GM12878 (cell line): ENCODE data around the gene B9D2. TPM values are rescaled to one million over a fixed set of nuclear protein-coding genes. Genes with fewer than 3 reads are reported as not detected.

ENCODE experiments used
- ATAC-seq: fragments of 200-7000 bp; cut with Tn5 transposase; 3 replicates; pipeline ENCODE4 v1.9.1; 2020; ENCODE audit warnings: mild to moderate bottlenecking, moderate library complexity
- BruUV-seq: library from RNA; stranded (reverse); fragments of 400-500 nt; replicated peaks from 2 replicates; lab custom pipeline; 2021; lab: Mats Ljungman, UMichigan
- CTCF ChIA-PET: fragments of 300-600 bp; sonication (Branson Sonifier 250); formaldehyde crosslinking; extraction: SDS; loops from one replicate; lab custom pipeline; 2021; ENCODE audit warnings: inconsistent platforms; lab: Yijun Ruan, JAX
- POLR2A ChIA-PET: fragments of 350-600 bp; formaldehyde crosslinking; extraction: SDS; loops from one replicate; lab custom pipeline; 2021; ENCODE audit warnings: inconsistent platforms; lab: Charles Lee
- RAD21 ChIA-PET: fragments of 300-600 bp; sonication (Branson Sonifier 250); formaldehyde crosslinking; loops from one replicate; lab custom pipeline; 2023; ENCODE audit warnings: antibody characterized with exemption; ENCODE audit not compliant: unreplicated experiment; lab: Charles Lee
- SMC1A ChIA-PET: fragments of 300-600 bp; sonication (Branson Sonifier 250); formaldehyde crosslinking; loops from one replicate; lab custom pipeline; 2023; ENCODE audit not compliant: unreplicated experiment, uncharacterized antibody; lab: Charles Lee
- DNase-seq: peaks from one replicate; pipeline ENCODE4 v3.0.0-alpha.2; 2011; ENCODE audit warnings: low read depth, low spot score
- FAIRE-seq: peaks from 3 replicates; lab custom pipeline; 2011; peaks lifted over from hg19 to GRCh38; lab: Jason Lieb, UNC
- H2AFZ ChIP-seq: 2 replicates; pipeline ENCODE4 v1.6.0; 2011; ENCODE audit warnings: low read depth, low read length, control low read depth; ENCODE audit not compliant: control insufficient read depth
- H3K27ac ChIP-seq: 2 replicates; pipeline ENCODE4 v1.5.1; 2011; ENCODE audit warnings: control low read depth; ENCODE audit not compliant: control insufficient read depth, insufficient read depth
- H3K27me3 ChIP-seq, 2 experiments: replicated peaks in 1 of 2; 2 replicates each; pipeline versions ENCODE4 v1.6.0 to v1.6.1; 2011; ENCODE audit warnings: low read length in 1 of 2; ENCODE audit not compliant: control insufficient read depth in 2 of 2, insufficient read depth in 2 of 2
- H3K36me3 ChIP-seq, 2 experiments: 2 replicates each; pipeline ENCODE4 v1.5.1; 2011; ENCODE audit warnings: low read length in 1 of 2; ENCODE audit not compliant: control insufficient read depth in 2 of 2, insufficient read depth in 2 of 2
- H3K4me1 ChIP-seq: 2 replicates; pipeline ENCODE4 v1.6.1; 2011; ENCODE audit warnings: mild to moderate bottlenecking, low read length, moderate library complexity, mixed read lengths; ENCODE audit not compliant: control insufficient read depth, insufficient read depth
- H3K4me2 ChIP-seq: 2 replicates; pipeline ENCODE4 v1.6.0; 2011; ENCODE audit warnings: control low read depth; ENCODE audit not compliant: control insufficient read depth, insufficient read depth
- H3K4me3 ChIP-seq: fragments of 200-600 bp; sonication (generic); 2 replicates; pipeline ENCODE4 v1.5.1; 2016
- H3K79me2 ChIP-seq: 2 replicates; pipeline ENCODE4 v1.6.0; 2011; ENCODE audit warnings: low read length; ENCODE audit not compliant: control insufficient read depth, insufficient read depth
- H3K9ac ChIP-seq: 2 replicates; pipeline ENCODE4 v1.8.0; 2011; ENCODE audit warnings: low read length, control low read depth, mixed read lengths; ENCODE audit not compliant: control insufficient read depth, insufficient read depth
- H3K9me3 ChIP-seq: replicated peaks from 3 replicates; pipeline ENCODE4 v1.5.1; 2011; ENCODE audit warnings: mild to moderate bottlenecking, low read length; ENCODE audit not compliant: control insufficient read depth, insufficient read depth
- H4K20me1 ChIP-seq: 2 replicates; pipeline ENCODE4 v1.6.0; 2011; ENCODE audit not compliant: control insufficient read depth, insufficient read depth
- CEBPB ChIP-seq, 2 experiments: fragments of 150-350 bp in 1 of 2; IDR thresholded peaks; 2 replicates each; pipeline ENCODE4 v1.6.1; 2012 to 2014; ENCODE audit warnings: low read depth in 2 of 2, low read length in 2 of 2, borderline replicate concordance in 1 of 2, inconsistent platforms in 1 of 2
- GATAD2B ChIP-seq: fragments of 450-650 bp; conservative IDR thresholded peaks from 2 replicates; pipeline ENCODE4 v1.6.1; 2017; ENCODE audit warnings: low read depth, mild to moderate bottlenecking, moderate library complexity
- NR2C2 ChIP-seq: IDR thresholded peaks from 2 replicates; pipeline ENCODE4 v1.6.1; 2011; ENCODE audit warnings: borderline replicate concordance, low read depth; ENCODE audit not compliant: control insufficient read depth, insufficient read length
- NR2F1 ChIP-seq: fragments of 450-650 bp; conservative IDR thresholded peaks from 2 replicates; pipeline ENCODE4 v1.6.1; 2017; ENCODE audit warnings: mild to moderate bottlenecking
- POLR2AphosphoS5 ChIP-seq: IDR thresholded peaks from 2 replicates; pipeline ENCODE4 v1.6.1; 2011; ENCODE audit warnings: mild to moderate bottlenecking, low read length, inconsistent platforms
- SMARCA5 ChIP-seq: fragments of 450-650 bp; IDR thresholded peaks from 2 replicates; pipeline ENCODE4 v1.6.1; 2017; ENCODE audit warnings: mild to moderate bottlenecking
- SPI1 ChIP-seq: IDR thresholded peaks from 2 replicates; pipeline ENCODE4 v1.6.1; 2011; ENCODE audit warnings: low read depth, mild to moderate bottlenecking, low read length, moderate library complexity, borderline replicate concordance; ENCODE audit not compliant: insufficient read depth
- TBL1XR1 ChIP-seq: IDR thresholded peaks from 2 replicates; pipeline ENCODE4 v1.6.1; 2012; ENCODE audit warnings: low read depth, low read length, improper control_type of control experiment
- ZNF207 ChIP-seq: fragments of 450-650 bp; IDR thresholded peaks from 2 replicates; pipeline ENCODE4 v1.6.1; 2014; ENCODE audit warnings: antibody characterized with exemption, mild to moderate bottlenecking, borderline replicate concordance
- WGBS: methylation state at CpG from one replicate; pipeline ENCODE4 v1.1.6; 2016; ENCODE audit warnings: low lambda C conversion rate; ENCODE audit not compliant: insufficient replicate concordance, insufficient coverage; ENCODE audit errors: missing lambda C conversion rate; 5-methylcytosine and 5-hydroxymethylcytosine counted together
- in situ Hi-C: fragments of 300-500 bp; cut with MboI; formaldehyde crosslinking; loops from 9 replicates; pipeline ENCODE4 v1.14.3; 2018; ENCODE audit warnings: mixed read lengths
- intact Hi-C: fragments of 100-400 bp; cut with micrococcal nuclease; formaldehyde crosslinking; loops from one replicate; pipeline ENCODE4 v1.14.2; 2022; ENCODE audit not compliant: unreplicated experiment
- polyA plus RNA-seq, 11 experiments: library from polyadenylated mRNA; depleted of rRNA in 4 of 11; unstranded in 6 of 11; stranded (reverse) in 5 of 11; fragments of >200 nt; fragmentation: Nextera tagmentation in 4 of 11; fragmentation: Illumina TruSeq in 1 of 11; extraction: Ambion mirVana in 4 of 11; extraction: Trizol in 1 of 11; gene quantifications; 1 replicate in 1 of 11; 2 replicates in 10 of 11; pipeline versions ENCODE4 v1.2.1 to v1.2.3, GENCODE V29; 2011 to 2016; ENCODE audit warnings: inconsistent platforms in 2 of 11, missing spikeins in 2 of 11, low read depth in 1 of 11
- total RNA-seq, 4 experiments: library from RNA; depleted of rRNA in 3 of 4; stranded (reverse); fragments of >200 nt in 3 of 4; fragmentation: Illumina TruSeq in 1 of 4; extraction: Trizol in 1 of 4; gene quantifications; 2 replicates each; pipeline versions ENCODE4 v1.2.1 to v1.2.3, GENCODE V29; 2013 to 2021
- TF ChIP-seq, protein P1 (sequence below): fragments of 450-650 bp; IDR thresholded peaks from 2 replicates; pipeline ENCODE4 v1.6.1; 2014; ENCODE audit warnings: mild to moderate bottlenecking
- TF ChIP-seq, protein P2 (sequence below): IDR thresholded peaks from 2 replicates; pipeline ENCODE4 v1.6.1; 2012; ENCODE audit warnings: low read depth, low read length, improper control_type of control experiment
- TF ChIP-seq, protein P3 (sequence below): IDR thresholded peaks from 2 replicates; pipeline ENCODE4 v1.6.1; 2011; ENCODE audit warnings: low read depth, low read length, improper control_type of control experiment, borderline replicate concordance
- TF ChIP-seq, protein P4 (sequence below): fragments of 150-350 bp; IDR thresholded peaks from 2 replicates; pipeline ENCODE4 v1.6.1; 2014; ENCODE audit warnings: mild to moderate bottlenecking, low read depth, low read length
- TF ChIP-seq, protein P5 (sequence below): fragments of 450-650 bp; IDR thresholded peaks from 2 replicates; pipeline ENCODE4 v1.6.1; 2018; ENCODE audit warnings: borderline replicate concordance, mild to moderate bottlenecking; ENCODE audit not compliant: partially characterized antibody

The B9D2 gene
- total and polyA plus RNA-seq, 10 of the 15 experiments (the other 5 are each of a cell fraction or from before 2014, with no cell fraction given): 2.4 to 12.4 (median 5.0) TPM

DNA sequence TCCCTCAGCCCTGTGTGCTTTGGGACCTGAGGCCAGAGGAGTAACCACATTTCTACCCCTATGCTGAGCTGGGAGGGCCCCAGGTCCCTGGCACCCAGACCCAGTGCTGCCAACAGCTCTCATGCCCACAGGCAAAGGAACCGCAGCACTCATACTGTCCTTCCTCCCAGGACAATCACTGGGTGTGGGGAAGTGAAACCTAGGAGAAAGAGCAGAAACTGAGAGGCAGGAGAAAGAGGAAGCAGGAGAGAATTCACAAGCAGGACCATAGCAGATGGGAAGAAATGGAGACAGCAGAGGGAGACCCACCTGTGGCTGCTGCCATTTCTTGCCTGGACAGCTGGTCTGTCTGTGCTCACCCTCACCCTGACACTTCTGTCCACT, 35.1 kb downstream of the B9D2 start (continued):
- TF ChIP-seq, protein P1, sequence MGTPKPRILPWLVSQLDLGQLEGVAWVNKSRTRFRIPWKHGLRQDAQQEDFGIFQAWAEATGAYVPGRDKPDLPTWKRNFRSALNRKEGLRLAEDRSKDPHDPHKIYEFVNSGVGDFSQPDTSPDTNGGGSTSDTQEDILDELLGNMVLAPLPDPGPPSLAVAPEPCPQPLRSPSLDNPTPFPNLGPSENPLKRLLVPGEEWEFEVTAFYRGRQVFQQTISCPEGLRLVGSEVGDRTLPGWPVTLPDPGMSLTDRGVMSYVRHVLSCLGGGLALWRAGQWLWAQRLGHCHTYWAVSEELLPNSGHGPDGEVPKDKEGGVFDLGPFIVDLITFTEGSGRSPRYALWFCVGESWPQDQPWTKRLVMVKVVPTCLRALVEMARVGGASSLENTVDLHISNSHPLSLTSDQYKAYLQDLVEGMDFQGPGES: no peak
- TF ChIP-seq GATAD2B: no peak
- TF ChIP-seq SPI1: peak; percentile 92
- TF ChIP-seq, protein P2, sequence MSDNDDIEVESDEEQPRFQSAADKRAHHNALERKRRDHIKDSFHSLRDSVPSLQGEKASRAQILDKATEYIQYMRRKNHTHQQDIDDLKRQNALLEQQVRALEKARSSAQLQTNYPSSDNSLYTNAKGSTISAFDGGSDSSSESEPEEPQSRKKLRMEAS: no peak
- TF ChIP-seq, all 136 proteins: peak for 8

DNA sequence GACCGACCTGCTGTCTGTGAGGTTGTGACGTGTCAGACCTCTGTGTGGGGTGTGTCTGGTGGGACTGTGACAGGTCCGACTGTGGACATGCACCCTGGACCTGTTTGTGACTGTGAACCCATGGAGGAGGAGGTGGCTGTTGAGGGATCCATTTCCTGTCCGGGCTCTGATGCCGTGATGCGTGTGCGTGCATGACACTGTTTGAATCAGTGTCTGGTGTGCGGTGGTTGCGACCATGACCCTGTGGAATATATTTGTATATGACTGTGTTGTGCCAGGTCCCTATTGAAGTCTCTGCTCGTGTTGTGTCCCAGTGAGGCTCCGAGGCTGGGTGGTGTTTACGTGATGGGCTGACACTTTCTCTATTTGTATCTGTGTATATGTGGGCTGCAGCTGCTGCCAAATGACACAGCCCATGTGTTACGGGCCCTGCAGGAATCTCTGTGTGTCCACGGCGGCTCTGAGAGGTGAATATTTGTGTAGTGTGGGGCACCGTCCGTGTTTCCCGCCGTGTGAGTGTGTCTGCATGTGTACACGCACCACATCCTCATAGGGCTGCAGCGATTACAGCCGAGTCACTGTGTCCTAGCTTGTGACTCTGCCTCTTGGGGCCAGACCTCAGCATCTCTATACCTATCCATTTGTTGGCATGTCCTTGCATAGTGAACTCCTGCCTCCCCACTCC, 35.6 kb downstream of the B9D2 start:
- Histone ChIP-seq H2AFZ (no peak overlapping the region; the same call in 1 of the 2 replicates), H3K36me3 (peaks cover 9 to 27% of the 10 kb centered on the region in 2 experiments), H3K27ac (peak overlapping the region; percentile 93), H3K9ac (peak overlapping the region; percentile 75; the same call in 1 of the 2 replicates), H4K20me1 (no peaks in the 10 kb centered on the region), H3K4me3 (peak overlapping the region; percentile 46; the same call in 1 of the 2 replicates), H3K27me3 (no peaks in the 10 kb centered on the region), H3K4me2 (peak overlapping the region; percentile 93), H3K4me1 (peaks cover 37% of the 10 kb centered on the region), H3K9me3 (no peaks in the 10 kb centered on the region), H3K79me2 (peaks cover 10% of the 10 kb centered on the region)
- intact Hi-C loops (no loop called here), in situ Hi-C loops (no loop called here)
- 3% methylated on average over 22 of the region's 22 CpGs for WGBS
- FAIRE-seq (peak; percentile 7), DNase-seq (no peak), ATAC-seq (peak; percentile 19)
- BruUV-seq: no TSS peak
- ChIA-PET SMC1A (interaction anchor here (1.8 kb wide), 1 partner anchor 65 kb away, joined by 5 read pairs; the partner anchor contains the start of gene HNRNPUL1), POLR2A (interaction anchor here (0.9 to 1.6 kb wide), 3 partner anchors 18 to 36 kb away, joined by 3 to 5 read pairs (median 4); partner anchors contain the start of genes B9D2 and TGFB1), RAD21 (interaction anchor here (1.0 to 2.8 kb wide), 8 partner anchors 8 to 40 kb away, joined by 3 to 26 read pairs (median 4); partner anchors contain the start of genes B9D2 and TGFB1), CTCF (interaction anchor here (0.6 to 2.1 kb wide), 2 partner anchors 24 to 27 kb away, joined by 3 to 8 read pairs; no protein-coding TSS in a partner anchor)
- TF ChIP-seq NR2C2 (no peak), ZNF207 (no peak), SPI1 (no peak), CEBPB (IDR thresholded peaks at IDR 0.05; ENCODE audit: borderline replicate concordance in 1 of 2, low read depth in 2 of 2, low read length in 2 of 2) (no peak), TBL1XR1 (no peak), POLR2AphosphoS5 (peak; percentile 69; the same call in 1 of the 2 replicates), NR2F1 (no peak), SMARCA5 (no peak)
- TF ChIP-seq, protein P3, sequence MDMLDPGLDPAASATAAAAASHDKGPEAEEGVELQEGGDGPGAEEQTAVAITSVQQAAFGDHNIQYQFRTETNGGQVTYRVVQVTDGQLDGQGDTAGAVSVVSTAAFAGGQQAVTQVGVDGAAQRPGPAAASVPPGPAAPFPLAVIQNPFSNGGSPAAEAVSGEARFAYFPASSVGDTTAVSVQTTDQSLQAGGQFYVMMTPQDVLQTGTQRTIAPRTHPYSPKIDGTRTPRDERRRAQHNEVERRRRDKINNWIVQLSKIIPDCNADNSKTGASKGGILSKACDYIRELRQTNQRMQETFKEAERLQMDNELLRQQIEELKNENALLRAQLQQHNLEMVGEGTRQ: no peak
- TF ChIP-seq, protein P4, sequence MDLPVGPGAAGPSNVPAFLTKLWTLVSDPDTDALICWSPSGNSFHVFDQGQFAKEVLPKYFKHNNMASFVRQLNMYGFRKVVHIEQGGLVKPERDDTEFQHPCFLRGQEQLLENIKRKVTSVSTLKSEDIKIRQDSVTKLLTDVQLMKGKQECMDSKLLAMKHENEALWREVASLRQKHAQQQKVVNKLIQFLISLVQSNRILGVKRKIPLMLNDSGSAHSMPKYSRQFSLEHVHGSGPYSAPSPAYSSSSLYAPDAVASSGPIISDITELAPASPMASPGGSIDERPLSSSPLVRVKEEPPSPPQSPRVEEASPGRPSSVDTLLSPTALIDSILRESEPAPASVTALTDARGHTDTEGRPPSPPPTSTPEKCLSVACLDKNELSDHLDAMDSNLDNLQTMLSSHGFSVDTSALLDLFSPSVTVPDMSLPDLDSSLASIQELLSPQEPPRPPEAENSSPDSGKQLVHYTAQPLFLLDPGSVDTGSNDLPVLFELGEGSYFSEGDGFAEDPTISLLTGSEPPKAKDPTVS: no peak
- TF ChIP-seq, protein P5, sequence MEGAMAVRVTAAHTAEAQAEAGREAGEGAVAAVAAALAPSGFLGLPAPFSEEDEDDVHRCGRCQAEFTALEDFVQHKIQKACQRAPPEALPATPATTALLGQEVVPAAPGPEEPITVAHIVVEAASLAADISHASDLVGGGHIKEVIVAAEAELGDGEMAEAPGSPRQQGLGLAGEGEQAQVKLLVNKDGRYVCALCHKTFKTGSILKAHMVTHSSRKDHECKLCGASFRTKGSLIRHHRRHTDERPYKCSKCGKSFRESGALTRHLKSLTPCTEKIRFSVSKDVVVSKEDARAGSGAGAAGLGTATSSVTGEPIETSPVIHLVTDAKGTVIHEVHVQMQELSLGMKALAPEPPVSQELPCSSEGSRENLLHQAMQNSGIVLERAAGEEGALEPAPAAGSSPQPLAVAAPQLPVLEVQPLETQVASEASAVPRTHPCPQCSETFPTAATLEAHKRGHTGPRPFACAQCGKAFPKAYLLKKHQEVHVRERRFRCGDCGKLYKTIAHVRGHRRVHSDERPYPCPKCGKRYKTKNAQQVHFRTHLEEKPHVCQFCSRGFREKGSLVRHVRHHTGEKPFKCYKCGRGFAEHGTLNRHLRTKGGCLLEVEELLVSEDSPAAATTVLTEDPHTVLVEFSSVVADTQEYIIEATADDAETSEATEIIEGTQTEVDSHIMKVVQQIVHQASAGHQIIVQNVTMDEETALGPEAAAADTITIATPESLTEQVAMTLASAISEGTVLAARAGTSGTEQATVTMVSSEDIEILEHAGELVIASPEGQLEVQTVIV: no peak
